GM23338 (cell line): ENCODE results near the gene FOXO3. TPM values are rescaled to one million over a fixed set of nuclear protein-coding genes. Genes with fewer than 3 reads are reported as not detected.

Experiments
- ATAC-seq: fragments of 200-7000 bp; cut with Tn5 transposase; 3 replicates; pipeline ENCODE4 v1.9.1; 2020
- DNase-seq: peaks from one replicate; pipeline ENCODE4 v3.0.0-alpha.2; 2015; ENCODE audit warnings: low spot score
- H2AFZ ChIP-seq: fragments of 200-600 bp; sonication (generic); 2 replicates; pipeline ENCODE4 v1.8.0; 2016; ENCODE audit warnings: antibody characterized with exemption, mild to moderate bottlenecking, moderate library complexity
- H3F3A ChIP-seq: fragments of 200-600 bp; sonication (generic); replicated peaks from 2 replicates; pipeline ENCODE4 v1.8.0; 2017; ENCODE audit warnings: antibody characterized with exemption, mixed run types, low read depth
- H3K27ac ChIP-seq: fragments of 200-600 bp; sonication (generic); 2 replicates; pipeline ENCODE4 v1.6.1; 2016; ENCODE audit warnings: low read depth
- H3K27me3 ChIP-seq: fragments of 200-600 bp; sonication (generic); 2 replicates; pipeline ENCODE4 v1.8.0; 2016; ENCODE audit warnings: mild to moderate bottlenecking, mixed run types, moderate library complexity; ENCODE audit not compliant: insufficient read depth
- H3K36me3 ChIP-seq: fragments of 200-600 bp; sonication (generic); 2 replicates; pipeline ENCODE4 v1.8.0; 2016; ENCODE audit warnings: mild to moderate bottlenecking; ENCODE audit not compliant: insufficient read depth
- H3K4me1 ChIP-seq: fragments of 200-600 bp; sonication (generic); 2 replicates; pipeline ENCODE4 v1.8.0; 2016; ENCODE audit warnings: mild to moderate bottlenecking, moderate library complexity; ENCODE audit not compliant: insufficient read depth
- H3K4me2 ChIP-seq: fragments of 200-600 bp; sonication (generic); 2 replicates; pipeline ENCODE4 v1.7.1; 2017; ENCODE audit warnings: mixed run types
- H3K4me3 ChIP-seq: fragments of 200-600 bp; sonication (generic); 2 replicates; pipeline ENCODE4 v1.6.1; 2016; ENCODE audit warnings: mixed run types
- H3K79me2 ChIP-seq: fragments of 200-600 bp; sonication (generic); replicated peaks from 2 replicates; pipeline ENCODE4 v1.8.0; 2017; ENCODE audit warnings: mild to moderate bottlenecking; ENCODE audit not compliant: insufficient read depth
- H3K9me2 ChIP-seq: fragments of 200-600 bp; sonication (generic); 2 replicates; pipeline ENCODE4 v1.8.0; 2017; ENCODE audit not compliant: insufficient read depth
- H4K20me1 ChIP-seq: fragments of 200-600 bp; sonication (generic); replicated peaks from 2 replicates; pipeline ENCODE4 v1.8.0; 2017; ENCODE audit warnings: mild to moderate bottlenecking; ENCODE audit not compliant: insufficient read depth
- H3K27ac Mint-ChIP-seq: 2 replicates; pipeline ENCODE4 v1.8.0; 2020; ENCODE audit warnings: inconsistent platforms, mild to moderate bottlenecking, moderate library complexity, mixed read lengths
- H3K27me3 Mint-ChIP-seq: 3 replicates; pipeline ENCODE4 v1.8.0; 2022; ENCODE audit warnings: low read depth, mild to moderate bottlenecking, moderate library complexity, mixed read lengths, inconsistent platforms; ENCODE audit not compliant: insufficient read depth, poor library complexity
- H3K36me3 Mint-ChIP-seq: 3 replicates; pipeline ENCODE4 v1.8.0; 2021; ENCODE audit warnings: low read depth, mild to moderate bottlenecking, inconsistent platforms, moderate library complexity, mixed read lengths
- H3K4me1 Mint-ChIP-seq: 3 replicates; pipeline ENCODE4 v1.8.0; 2020; ENCODE audit warnings: mild to moderate bottlenecking, inconsistent platforms, mixed read lengths
- H3K4me3 Mint-ChIP-seq: 3 replicates; pipeline ENCODE4 v1.8.0; 2021; ENCODE audit warnings: moderate library complexity, mild to moderate bottlenecking, inconsistent platforms, mixed read lengths
- H3K9me3 Mint-ChIP-seq: 3 replicates; pipeline ENCODE4 v1.8.0; 2020; ENCODE audit warnings: moderate library complexity, mild to moderate bottlenecking, inconsistent platforms, mixed read lengths
- CREB1 ChIP-seq: fragments of 250-450 bp; sonication (Bioruptor Pico); IDR thresholded peaks from 2 replicates; pipeline ENCODE4 v1.5.0; 2020; ENCODE audit warnings: low read depth, mild to moderate bottlenecking, moderate library complexity
- EZH2 ChIP-seq: fragments of 200-600 bp; sonication (generic); IDR thresholded peaks from one replicate; pipeline ENCODE4 v1.8.0; 2017; ENCODE audit warnings: antibody characterized with exemption, mild to moderate bottlenecking, low read depth; ENCODE audit not compliant: unreplicated experiment
- EZH2phosphoT487 ChIP-seq: fragments of 200-600 bp; sonication (generic); IDR thresholded peaks from one replicate; pipeline ENCODE4 v1.8.1; 2018; ENCODE audit warnings: antibody characterized with exemption; ENCODE audit not compliant: unreplicated experiment
- NANOG ChIP-seq: IDR thresholded peaks from 2 replicates; pipeline ENCODE4 v1.6.1; 2016; ENCODE audit warnings: antibody characterized with exemption, borderline replicate concordance
- POLR2AphosphoS5 ChIP-seq: IDR thresholded peaks from 2 replicates; pipeline ENCODE4 v1.6.1; 2016; ENCODE audit warnings: antibody characterized with exemption, low read depth
- STAT1 ChIP-seq: IDR thresholded peaks from one replicate; pipeline ENCODE4 v1.6.1; 2016; ENCODE audit warnings: antibody characterized with exemption; ENCODE audit not compliant: unreplicated experiment
- ZNF114 ChIP-seq: fragments of 250-450 bp; sonication (Bioruptor Pico); IDR thresholded peaks from 2 replicates; pipeline ENCODE4 v1.5.0; 2020; ENCODE audit warnings: mild to moderate bottlenecking, moderate library complexity
- ZNF331 ChIP-seq: fragments of 250-450 bp; sonication (Bioruptor Pico); IDR thresholded peaks from 2 replicates; pipeline ENCODE4 v1.5.0; 2020; ENCODE audit warnings: low read depth, mild to moderate bottlenecking, moderate library complexity
- polyA plus RNA-seq: library from polyadenylated mRNA; unstranded; fragments of >200 nt; fragmentation: Nextera tagmentation; extraction: Ambion mirVana; gene quantifications from 2 replicates; pipeline ENCODE4 v1.2.1, GENCODE V29; 2016
- total RNA-seq: library from RNA; depleted of rRNA; stranded (reverse); fragments of >200 nt; shearing (Covaris generic); gene quantifications from 2 replicates; pipeline ENCODE4 v1.2.3, GENCODE V29; 2014
- TF ChIP-seq, protein P1 (sequence below): IDR thresholded peaks from one replicate; pipeline ENCODE4 v1.6.1; 2018; ENCODE audit warnings: antibody characterized with exemption; ENCODE audit not compliant: unreplicated experiment
- TF ChIP-seq, protein P2 (sequence below): IDR thresholded peaks from 2 replicates; pipeline ENCODE4 v1.6.1; 2016; ENCODE audit warnings: antibody characterized with exemption
- TF ChIP-seq, protein P3 (sequence below): fragments of 250-450 bp; sonication (Bioruptor Pico); IDR thresholded peaks from 2 replicates; pipeline ENCODE4 v1.5.0; 2020; ENCODE audit warnings: mild to moderate bottlenecking, moderate library complexity
- TF ChIP-seq, protein P4 (sequence below), 2 experiments: fragments of 200-600 bp in 1 of 2; sonication (generic) in 1 of 2; conservative IDR thresholded peaks; 2 replicates each; pipeline versions ENCODE4 v1.5.1 to v1.6.1; 2016 to 2017; ENCODE audit warnings: antibody characterized with exemption in 2 of 2, low read depth in 2 of 2, mild to moderate bottlenecking in 2 of 2, moderate library complexity in 1 of 2

FOXO3 gene
- total and polyA plus RNA-seq, 2 experiments from 2014 or later = 9.8 to 20.2 TPM

DNA sequence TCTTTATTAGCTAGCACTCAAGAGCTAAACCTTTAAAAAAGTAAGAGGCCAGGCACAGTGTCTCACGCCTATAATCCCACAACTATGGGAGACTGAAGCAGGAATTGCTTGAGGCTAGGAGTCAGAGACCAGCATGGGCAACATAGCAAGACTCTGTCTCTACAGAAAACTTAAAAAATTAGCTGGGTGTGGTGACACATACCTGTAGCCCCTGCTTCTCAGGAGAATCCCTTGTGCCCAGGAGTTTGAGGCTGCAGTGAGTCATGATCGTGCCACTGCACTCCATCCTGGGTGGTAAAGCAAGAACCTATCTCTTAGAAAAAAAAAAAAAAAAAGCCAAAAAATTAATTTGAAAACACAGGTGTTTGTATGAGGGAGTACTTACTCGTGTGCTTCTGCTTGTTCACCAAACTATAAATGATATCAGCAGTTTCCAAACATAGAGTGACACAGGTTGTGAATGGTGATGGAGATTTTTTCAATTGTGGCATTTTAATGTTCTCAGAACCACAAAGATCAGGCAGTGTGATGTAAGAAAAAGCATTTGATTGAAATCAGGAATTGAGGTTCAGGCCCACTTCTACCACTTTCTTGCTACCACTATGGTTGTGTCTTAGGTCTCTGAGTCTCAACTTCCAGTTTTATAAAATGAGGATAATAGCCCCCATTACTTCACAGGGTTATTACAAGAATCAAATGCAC lies 104.9 kb downstream of the FOXO3 start:
- H3F3A ChIP-seq = no peaks in the 10 kb centered on the region
- H3K4me2 ChIP-seq = no peak overlapping the region
- TF ChIP-seq ZNF114 (no peak), STAT1 (no peak), NANOG (no peak), ZNF331 (CRISPR knock-in tag) (no peak), EZH2phosphoT487 (no peak), CREB1 (no peak), EZH2 (no peak), POLR2AphosphoS5 (no peak)
- TF ChIP-seq, protein P1, sequence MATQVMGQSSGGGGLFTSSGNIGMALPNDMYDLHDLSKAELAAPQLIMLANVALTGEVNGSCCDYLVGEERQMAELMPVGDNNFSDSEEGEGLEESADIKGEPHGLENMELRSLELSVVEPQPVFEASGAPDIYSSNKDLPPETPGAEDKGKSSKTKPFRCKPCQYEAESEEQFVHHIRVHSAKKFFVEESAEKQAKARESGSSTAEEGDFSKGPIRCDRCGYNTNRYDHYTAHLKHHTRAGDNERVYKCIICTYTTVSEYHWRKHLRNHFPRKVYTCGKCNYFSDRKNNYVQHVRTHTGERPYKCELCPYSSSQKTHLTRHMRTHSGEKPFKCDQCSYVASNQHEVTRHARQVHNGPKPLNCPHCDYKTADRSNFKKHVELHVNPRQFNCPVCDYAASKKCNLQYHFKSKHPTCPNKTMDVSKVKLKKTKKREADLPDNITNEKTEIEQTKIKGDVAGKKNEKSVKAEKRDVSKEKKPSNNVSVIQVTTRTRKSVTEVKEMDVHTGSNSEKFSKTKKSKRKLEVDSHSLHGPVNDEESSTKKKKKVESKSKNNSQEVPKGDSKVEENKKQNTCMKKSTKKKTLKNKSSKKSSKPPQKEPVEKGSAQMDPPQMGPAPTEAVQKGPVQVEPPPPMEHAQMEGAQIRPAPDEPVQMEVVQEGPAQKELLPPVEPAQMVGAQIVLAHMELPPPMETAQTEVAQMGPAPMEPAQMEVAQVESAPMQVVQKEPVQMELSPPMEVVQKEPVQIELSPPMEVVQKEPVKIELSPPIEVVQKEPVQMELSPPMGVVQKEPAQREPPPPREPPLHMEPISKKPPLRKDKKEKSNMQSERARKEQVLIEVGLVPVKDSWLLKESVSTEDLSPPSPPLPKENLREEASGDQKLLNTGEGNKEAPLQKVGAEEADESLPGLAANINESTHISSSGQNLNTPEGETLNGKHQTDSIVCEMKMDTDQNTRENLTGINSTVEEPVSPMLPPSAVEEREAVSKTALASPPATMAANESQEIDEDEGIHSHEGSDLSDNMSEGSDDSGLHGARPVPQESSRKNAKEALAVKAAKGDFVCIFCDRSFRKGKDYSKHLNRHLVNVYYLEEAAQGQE = no peak
- TF ChIP-seq, protein P2, sequence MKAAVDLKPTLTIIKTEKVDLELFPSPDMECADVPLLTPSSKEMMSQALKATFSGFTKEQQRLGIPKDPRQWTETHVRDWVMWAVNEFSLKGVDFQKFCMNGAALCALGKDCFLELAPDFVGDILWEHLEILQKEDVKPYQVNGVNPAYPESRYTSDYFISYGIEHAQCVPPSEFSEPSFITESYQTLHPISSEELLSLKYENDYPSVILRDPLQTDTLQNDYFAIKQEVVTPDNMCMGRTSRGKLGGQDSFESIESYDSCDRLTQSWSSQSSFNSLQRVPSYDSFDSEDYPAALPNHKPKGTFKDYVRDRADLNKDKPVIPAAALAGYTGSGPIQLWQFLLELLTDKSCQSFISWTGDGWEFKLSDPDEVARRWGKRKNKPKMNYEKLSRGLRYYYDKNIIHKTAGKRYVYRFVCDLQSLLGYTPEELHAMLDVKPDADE = no peak
- TF ChIP-seq, protein P3, sequence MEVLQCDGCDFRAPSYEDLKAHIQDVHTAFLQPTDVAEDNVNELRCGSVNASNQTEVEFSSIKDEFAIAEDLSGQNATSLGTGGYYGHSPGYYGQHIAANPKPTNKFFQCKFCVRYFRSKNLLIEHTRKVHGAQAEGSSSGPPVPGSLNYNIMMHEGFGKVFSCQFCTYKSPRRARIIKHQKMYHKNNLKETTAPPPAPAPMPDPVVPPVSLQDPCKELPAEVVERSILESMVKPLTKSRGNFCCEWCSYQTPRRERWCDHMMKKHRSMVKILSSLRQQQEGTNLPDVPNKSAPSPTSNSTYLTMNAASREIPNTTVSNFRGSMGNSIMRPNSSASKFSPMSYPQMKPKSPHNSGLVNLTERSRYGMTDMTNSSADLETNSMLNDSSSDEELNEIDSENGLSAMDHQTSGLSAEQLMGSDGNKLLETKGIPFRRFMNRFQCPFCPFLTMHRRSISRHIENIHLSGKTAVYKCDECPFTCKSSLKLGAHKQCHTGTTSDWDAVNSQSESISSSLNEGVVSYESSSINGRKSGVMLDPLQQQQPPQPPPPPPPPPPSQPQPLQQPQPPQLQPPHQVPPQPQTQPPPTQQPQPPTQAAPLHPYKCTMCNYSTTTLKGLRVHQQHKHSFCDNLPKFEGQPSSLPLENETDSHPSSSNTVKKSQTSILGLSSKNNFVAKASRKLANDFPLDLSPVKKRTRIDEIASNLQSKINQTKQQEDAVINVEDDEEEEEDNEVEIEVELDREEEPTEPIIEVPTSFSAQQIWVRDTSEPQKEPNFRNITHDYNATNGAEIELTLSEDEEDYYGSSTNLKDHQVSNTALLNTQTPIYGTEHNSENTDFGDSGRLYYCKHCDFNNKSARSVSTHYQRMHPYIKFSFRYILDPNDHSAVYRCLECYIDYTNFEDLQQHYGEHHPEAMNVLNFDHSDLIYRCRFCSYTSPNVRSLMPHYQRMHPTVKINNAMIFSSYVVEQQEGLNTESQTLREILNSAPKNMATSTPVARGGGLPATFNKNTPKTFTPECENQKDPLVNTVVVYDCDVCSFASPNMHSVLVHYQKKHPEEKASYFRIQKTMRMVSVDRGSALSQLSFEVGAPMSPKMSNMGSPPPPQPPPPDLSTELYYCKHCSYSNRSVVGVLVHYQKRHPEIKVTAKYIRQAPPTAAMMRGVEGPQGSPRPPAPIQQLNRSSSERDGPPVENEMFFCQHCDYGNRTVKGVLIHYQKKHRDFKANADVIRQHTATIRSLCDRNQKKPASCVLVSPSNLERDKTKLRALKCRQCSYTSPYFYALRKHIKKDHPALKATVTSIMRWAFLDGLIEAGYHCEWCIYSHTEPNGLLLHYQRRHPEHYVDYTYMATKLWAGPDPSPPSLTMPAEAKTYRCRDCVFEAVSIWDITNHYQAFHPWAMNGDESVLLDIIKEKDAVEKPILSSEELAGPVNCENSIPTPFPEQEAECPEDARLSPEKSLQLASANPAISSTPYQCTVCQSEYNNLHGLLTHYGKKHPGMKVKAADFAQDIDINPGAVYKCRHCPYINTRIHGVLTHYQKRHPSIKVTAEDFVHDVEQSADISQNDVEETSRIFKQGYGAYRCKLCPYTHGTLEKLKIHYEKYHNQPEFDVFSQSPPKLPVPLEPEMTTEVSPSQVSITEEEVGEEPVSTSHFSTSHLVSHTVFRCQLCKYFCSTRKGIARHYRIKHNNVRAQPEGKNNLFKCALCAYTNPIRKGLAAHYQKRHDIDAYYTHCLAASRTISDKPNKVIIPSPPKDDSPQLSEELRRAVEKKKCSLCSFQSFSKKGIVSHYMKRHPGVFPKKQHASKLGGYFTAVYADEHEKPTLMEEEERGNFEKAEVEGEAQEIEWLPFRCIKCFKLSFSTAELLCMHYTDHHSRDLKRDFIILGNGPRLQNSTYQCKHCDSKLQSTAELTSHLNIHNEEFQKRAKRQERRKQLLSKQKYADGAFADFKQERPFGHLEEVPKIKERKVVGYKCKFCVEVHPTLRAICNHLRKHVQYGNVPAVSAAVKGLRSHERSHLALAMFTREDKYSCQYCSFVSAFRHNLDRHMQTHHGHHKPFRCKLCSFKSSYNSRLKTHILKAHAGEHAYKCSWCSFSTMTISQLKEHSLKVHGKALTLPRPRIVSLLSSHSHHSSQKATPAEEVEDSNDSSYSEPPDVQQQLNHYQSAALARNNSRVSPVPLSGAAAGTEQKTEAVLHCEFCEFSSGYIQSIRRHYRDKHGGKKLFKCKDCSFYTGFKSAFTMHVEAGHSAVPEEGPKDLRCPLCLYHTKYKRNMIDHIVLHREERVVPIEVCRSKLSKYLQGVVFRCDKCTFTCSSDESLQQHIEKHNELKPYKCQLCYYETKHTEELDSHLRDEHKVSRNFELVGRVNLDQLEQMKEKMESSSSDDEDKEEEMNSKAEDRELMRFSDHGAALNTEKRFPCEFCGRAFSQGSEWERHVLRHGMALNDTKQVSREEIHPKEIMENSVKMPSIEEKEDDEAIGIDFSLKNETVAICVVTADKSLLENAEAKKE (CRISPR knock-in tag) = no peak
- TF ChIP-seq, protein P4, sequence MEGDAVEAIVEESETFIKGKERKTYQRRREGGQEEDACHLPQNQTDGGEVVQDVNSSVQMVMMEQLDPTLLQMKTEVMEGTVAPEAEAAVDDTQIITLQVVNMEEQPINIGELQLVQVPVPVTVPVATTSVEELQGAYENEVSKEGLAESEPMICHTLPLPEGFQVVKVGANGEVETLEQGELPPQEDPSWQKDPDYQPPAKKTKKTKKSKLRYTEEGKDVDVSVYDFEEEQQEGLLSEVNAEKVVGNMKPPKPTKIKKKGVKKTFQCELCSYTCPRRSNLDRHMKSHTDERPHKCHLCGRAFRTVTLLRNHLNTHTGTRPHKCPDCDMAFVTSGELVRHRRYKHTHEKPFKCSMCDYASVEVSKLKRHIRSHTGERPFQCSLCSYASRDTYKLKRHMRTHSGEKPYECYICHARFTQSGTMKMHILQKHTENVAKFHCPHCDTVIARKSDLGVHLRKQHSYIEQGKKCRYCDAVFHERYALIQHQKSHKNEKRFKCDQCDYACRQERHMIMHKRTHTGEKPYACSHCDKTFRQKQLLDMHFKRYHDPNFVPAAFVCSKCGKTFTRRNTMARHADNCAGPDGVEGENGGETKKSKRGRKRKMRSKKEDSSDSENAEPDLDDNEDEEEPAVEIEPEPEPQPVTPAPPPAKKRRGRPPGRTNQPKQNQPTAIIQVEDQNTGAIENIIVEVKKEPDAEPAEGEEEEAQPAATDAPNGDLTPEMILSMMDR (conservative IDR thresholded peaks at IDR 0.05; ENCODE audit: low read depth in 2 of 2) = no peak
- Mint-ChIP-seq H3K4me3 (no peak overlapping the region), H3K9me3 (no peaks in the 10 kb centered on the region; the same call in 2 of the 3 replicates), H3K27ac (no peak overlapping the region), H3K36me3 (peaks cover 16% of the 10 kb centered on the region), H3K27me3 (peaks cover 7% of the 10 kb centered on the region), H3K4me1 (peaks cover 39% of the 10 kb centered on the region)
- no peaks in the 10 kb centered on the region for H3K9me2 ChIP-seq
- H3K4me3 ChIP-seq = no peak overlapping the region
- DNase-seq = no peak
- no peaks in the 10 kb centered on the region for H3K36me3 ChIP-seq
- no peak overlapping the region for H2AFZ ChIP-seq
- no peaks in the 10 kb centered on the region for H3K27me3 ChIP-seq
- peaks cover 35% of the 10 kb centered on the region for H3K79me2 ChIP-seq
- H3K27ac ChIP-seq = no peak overlapping the region
- no peaks in the 10 kb centered on the region; the same call in 1 of the 2 replicates for H4K20me1 ChIP-seq
- no peak for ATAC-seq
- peaks cover 18% of the 10 kb centered on the region for H3K4me1 ChIP-seq
